Rectal smooth muscle tissue (tissue), 1 donor: ENCODE measurements around the gene WDHD1.
A peak's percentile ranks its signal among the peaks of the same experiment; 100 is the strongest.
"Not testable (repeated sequence)": the region's sequence is repeated elsewhere in the genome, so short reads cannot be mapped to it uniquely, and the experiment has no call there.

ENCODE experiments used
- H3K27ac ChIP-seq: one replicate; pipeline ENCODE4 v1.7.0; 2013; ENCODE audit warnings: low read depth, low read length, inconsistent platforms
- H3K27me3 ChIP-seq: one replicate; pipeline ENCODE4 v1.7.0; 2013; ENCODE audit warnings: low read length; ENCODE audit not compliant: control insufficient read depth, insufficient read depth
- H3K36me3 ChIP-seq: one replicate; pipeline ENCODE4 v1.7.0; 2013; ENCODE audit warnings: low read length; ENCODE audit not compliant: control insufficient read depth, insufficient read depth
- H3K4me1 ChIP-seq: one replicate; pipeline ENCODE4 v1.7.0; 2013; ENCODE audit warnings: low read length; ENCODE audit not compliant: control insufficient read depth, insufficient read depth
- H3K4me3 ChIP-seq: one replicate; pipeline ENCODE4 v1.7.0; 2013; ENCODE audit warnings: low read length
- H3K9ac ChIP-seq: one replicate; pipeline ENCODE4 v1.7.0; 2013; ENCODE audit warnings: low read length

The WDHD1 gene

DNA sequence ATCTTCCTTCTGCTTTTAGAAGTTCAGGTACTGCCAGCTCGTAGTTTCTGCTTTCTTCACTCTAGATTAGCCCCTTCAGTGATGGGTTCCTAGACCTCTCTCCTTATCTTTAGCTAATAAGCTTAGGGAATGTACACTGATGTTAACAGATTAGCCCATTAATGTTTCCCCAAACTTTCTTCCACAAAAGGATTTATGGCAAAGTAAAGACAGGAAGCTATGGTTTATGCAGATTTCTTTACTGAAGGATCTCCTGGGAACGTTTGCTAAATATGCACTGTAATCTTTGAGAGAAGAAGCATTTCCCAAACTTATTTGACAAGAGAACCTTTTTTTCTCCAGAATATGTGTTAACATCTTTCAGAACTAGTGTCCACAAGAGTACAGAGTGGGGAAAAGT, 4.3 kb upstream of the WDHD1 start:
- Histone ChIP-seq H3K27ac (no peak overlapping the region), H3K27me3 (no peaks in the 10 kb centered on the region), H3K9ac (no peak overlapping the region), H3K4me3 (no peak overlapping the region), H3K36me3 (no peaks in the 10 kb centered on the region), H3K4me1 (peaks cover 10% of the 10 kb centered on the region)

DNA sequence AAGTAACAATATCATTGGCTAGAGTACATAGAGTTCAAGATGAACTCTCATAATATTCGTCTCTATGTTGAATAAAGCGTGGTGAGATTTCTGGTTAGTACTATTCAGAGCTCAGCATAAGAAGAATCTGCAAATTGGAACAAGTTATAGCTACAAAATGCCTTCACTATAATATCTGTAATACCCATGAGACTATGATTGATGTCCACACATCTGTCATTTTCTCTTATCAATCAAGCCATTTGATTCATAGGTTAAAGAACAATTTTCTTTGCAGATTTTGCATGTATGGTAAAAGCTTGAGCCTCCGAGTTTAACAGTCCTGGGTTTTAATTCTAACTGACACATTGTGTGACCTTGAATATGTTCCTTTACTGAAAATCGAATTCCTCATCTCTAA, 1.6 kb upstream of the WDHD1 start:
- Histone ChIP-seq H3K9ac (no peak overlapping the region), H3K4me3 (no peak overlapping the region), H3K27me3 (no peaks in the 10 kb centered on the region), H3K36me3 (no peaks in the 10 kb centered on the region), H3K27ac (no peak overlapping the region), H3K4me1 (peaks cover 13% of the 10 kb centered on the region)

GRCh38 chr14:55028066-55028465, 1.2 kb upstream of the WDHD1 start:
- Histone ChIP-seq H3K4me3 (peak overlapping the region; percentile 93), H3K27ac (no peak overlapping the region), H3K9ac (no peak overlapping the region)

GRCh38 chr14:55026441-55026792, 482 bp downstream of the WDHD1 start:
- H3K9ac ChIP-seq: peak overlapping the region; percentile 71
- H3K27me3 ChIP-seq: no peaks in the 10 kb centered on the region
- H3K27ac ChIP-seq: peak overlapping the region; percentile 75
- H3K4me3 ChIP-seq: peak overlapping the region; percentile 93
- H3K36me3 ChIP-seq: no peaks in the 10 kb centered on the region
- peaks cover 13% of the 10 kb centered on the region for H3K4me1 ChIP-seq

More at GRCh38 chr14:55028066-55028465, 1.2 kb upstream of the WDHD1 start:
- no peaks in the 10 kb centered on the region for H3K36me3 ChIP-seq
- H3K27me3 ChIP-seq: no peaks in the 10 kb centered on the region
- H3K4me1 ChIP-seq: peaks cover 13% of the 10 kb centered on the region

DNA sequence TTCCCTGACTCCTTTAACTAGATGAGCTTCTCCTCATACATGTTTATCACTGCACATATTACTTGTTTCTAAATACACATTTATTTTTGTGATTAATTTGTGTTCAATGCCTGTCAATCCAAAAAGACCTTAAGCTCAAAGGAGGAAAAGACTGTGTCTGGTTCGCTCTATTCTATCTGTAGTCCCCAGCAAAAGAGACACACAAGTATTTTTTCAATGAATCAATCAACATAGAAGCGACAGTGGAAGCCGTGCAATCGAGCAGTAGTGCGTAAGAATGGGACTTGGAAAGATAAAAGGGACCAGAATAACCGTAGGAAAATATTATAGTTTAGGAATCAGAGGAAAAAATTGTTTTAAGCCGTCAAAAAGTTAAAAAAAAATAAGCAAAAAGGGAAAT, 951 bp downstream of the WDHD1 start:
- peak overlapping the region; percentile 93 for H3K4me3 ChIP-seq
- no peak overlapping the region for H3K27ac ChIP-seq
- no peaks in the 10 kb centered on the region for H3K27me3 ChIP-seq
- no peaks in the 10 kb centered on the region for H3K36me3 ChIP-seq
- H3K9ac ChIP-seq: no peak overlapping the region
- peaks cover 13% of the 10 kb centered on the region for H3K4me1 ChIP-seq

DNA sequence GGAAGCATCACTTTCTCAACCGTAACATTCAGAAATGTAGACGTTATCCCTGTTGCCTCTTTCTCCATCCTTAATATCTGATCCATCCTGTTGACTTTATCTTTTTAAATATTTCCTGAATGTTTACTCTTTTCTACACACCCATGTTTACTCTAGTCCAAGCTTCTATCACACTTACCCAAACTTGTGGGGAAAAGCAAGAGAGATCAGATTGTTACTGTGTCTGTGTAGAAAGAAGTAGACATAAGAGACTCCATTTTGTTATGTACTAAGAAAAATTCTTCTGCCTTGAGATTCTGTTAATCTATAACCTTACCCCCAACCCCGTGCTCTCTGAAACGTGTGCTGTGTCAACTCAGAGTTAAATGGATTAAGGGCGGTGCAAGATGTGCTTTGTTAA, 2.5 kb downstream of the WDHD1 start:
- not testable (repeated sequence) for H3K4me3 ChIP-seq, H3K9ac ChIP-seq, H3K27me3 ChIP-seq, H3K36me3 ChIP-seq, H3K27ac ChIP-seq
- H3K4me1 ChIP-seq: peaks cover 13% of the 10 kb centered on the region

GRCh38 chr14:55019968-55020554, 6.8 kb downstream of the WDHD1 start:
- Histone ChIP-seq H3K36me3 (no peaks in the 10 kb centered on the region), H3K27ac (no peak overlapping the region), H3K4me1 (no peaks in the 10 kb centered on the region)

DNA sequence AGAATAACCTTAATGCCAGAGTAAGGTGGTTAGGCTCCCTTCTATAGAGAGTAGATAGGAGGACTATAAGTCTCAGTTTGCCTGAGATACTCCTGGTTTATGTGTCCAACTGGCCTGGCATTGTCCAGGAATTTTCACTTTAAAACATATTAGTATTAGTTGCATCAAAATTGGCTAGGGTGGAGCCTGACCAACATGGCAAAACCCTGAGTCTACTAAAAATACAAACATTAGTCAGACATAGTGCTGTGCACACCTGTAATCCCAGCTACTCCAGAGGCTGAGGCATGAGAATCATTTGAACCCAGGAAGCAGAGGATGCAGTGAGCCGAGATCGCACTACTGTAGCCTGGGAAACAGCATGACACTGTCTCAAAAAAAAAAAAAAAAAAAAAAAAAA, 11.9 kb downstream of the WDHD1 start:
- no peak overlapping the region for H3K9ac ChIP-seq
- no peaks in the 10 kb centered on the region for H3K4me1 ChIP-seq
- no peak overlapping the region for H3K4me3 ChIP-seq
- H3K36me3 ChIP-seq: no peaks in the 10 kb centered on the region
- no peak overlapping the region for H3K27ac ChIP-seq
- H3K27me3 ChIP-seq: no peaks in the 10 kb centered on the region

More at GRCh38 chr14:55019968-55020554, 6.8 kb downstream of the WDHD1 start:
- Histone ChIP-seq H3K27me3 (no peaks in the 10 kb centered on the region), H3K4me3 (no peak overlapping the region), H3K9ac (no peak overlapping the region)

GRCh38 chr14:55005071-55005470, 21.8 kb downstream of the WDHD1 start:
- Histone ChIP-seq H3K27ac (no peak overlapping the region), H3K36me3 (no peaks in the 10 kb centered on the region), H3K4me1 (no peaks in the 10 kb centered on the region), H3K4me3 (no peak overlapping the region), H3K9ac (no peak overlapping the region), H3K27me3 (no peaks in the 10 kb centered on the region)

GRCh38 chr14:55000381-55000780, 26.5 kb downstream of the WDHD1 start:
- Histone ChIP-seq H3K4me1 (no peaks in the 10 kb centered on the region), H3K27ac (no peak overlapping the region), H3K27me3 (no peaks in the 10 kb centered on the region), H3K36me3 (no peaks in the 10 kb centered on the region), H3K4me3 (no peak overlapping the region), H3K9ac (no peak overlapping the region)

GRCh38 chr14:54985156-54985555, 41.7 kb downstream of the WDHD1 start:
- H3K27ac ChIP-seq: no peak overlapping the region
- no peak overlapping the region for H3K9ac ChIP-seq
- H3K27me3 ChIP-seq: no peaks in the 10 kb centered on the region
- no peaks in the 10 kb centered on the region for H3K36me3 ChIP-seq
- no peak overlapping the region for H3K4me3 ChIP-seq
- H3K4me1 ChIP-seq: no peaks in the 10 kb centered on the region

DNA sequence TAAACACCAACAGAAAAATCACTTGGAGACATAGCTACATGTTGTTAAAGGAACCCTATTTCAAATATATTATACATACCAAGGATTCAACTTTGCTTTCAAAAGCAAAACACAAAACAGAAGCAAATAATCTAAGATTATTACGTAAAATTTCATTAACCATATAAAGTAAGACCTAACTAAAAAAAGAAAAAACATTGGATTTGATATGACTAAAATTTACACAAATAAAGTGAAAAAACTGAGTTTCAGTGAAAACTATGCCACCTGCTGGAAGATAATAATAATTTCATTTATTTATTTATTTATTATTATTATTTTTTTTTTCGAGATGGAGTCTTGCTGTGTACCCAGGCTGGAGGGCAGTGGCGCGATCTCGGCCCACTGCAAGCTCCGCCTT, 45.2 kb downstream of the WDHD1 start:
- Histone ChIP-seq H3K27me3 (no peaks in the 10 kb centered on the region), H3K27ac (no peak overlapping the region), H3K9ac (no peak overlapping the region), H3K4me1 (no peaks in the 10 kb centered on the region), H3K36me3 (no peaks in the 10 kb centered on the region), H3K4me3 (no peak overlapping the region)

DNA sequence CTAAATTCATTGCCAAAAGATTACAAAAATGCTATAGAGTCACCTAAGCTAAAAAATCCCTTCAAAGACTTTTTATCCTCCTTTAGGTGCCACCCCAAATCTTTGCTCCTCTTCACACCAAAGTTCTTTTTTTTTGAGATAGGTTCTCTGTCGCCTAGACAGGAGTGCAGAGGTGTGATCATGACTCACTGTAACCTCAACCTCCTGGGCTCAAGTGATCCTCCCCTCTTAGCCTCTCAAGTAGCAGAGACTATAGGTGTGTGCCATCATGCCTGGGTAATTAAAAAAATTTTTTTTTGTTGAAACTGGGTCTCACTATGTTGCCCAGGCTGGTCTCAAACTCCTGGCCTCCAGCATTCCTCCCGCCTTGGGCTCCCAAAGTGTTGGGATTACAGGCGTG, 47.9 kb downstream of the WDHD1 start:
- H3K4me3 ChIP-seq: no peak overlapping the region
- H3K27ac ChIP-seq: no peak overlapping the region
- H3K27me3 ChIP-seq: no peaks in the 10 kb centered on the region
- no peaks in the 10 kb centered on the region for H3K4me1 ChIP-seq
- H3K36me3 ChIP-seq: no peaks in the 10 kb centered on the region
- H3K9ac ChIP-seq: no peak overlapping the region
